ENCODE results near the gene FPGS. TPM values are rescaled to one million over a fixed set of nuclear protein-coding genes. Genes with fewer than 3 reads are reported as not detected.

Gene FPGS
- total RNA-seq, 2 donors from 2014 or later: 117 TPM

DNA sequence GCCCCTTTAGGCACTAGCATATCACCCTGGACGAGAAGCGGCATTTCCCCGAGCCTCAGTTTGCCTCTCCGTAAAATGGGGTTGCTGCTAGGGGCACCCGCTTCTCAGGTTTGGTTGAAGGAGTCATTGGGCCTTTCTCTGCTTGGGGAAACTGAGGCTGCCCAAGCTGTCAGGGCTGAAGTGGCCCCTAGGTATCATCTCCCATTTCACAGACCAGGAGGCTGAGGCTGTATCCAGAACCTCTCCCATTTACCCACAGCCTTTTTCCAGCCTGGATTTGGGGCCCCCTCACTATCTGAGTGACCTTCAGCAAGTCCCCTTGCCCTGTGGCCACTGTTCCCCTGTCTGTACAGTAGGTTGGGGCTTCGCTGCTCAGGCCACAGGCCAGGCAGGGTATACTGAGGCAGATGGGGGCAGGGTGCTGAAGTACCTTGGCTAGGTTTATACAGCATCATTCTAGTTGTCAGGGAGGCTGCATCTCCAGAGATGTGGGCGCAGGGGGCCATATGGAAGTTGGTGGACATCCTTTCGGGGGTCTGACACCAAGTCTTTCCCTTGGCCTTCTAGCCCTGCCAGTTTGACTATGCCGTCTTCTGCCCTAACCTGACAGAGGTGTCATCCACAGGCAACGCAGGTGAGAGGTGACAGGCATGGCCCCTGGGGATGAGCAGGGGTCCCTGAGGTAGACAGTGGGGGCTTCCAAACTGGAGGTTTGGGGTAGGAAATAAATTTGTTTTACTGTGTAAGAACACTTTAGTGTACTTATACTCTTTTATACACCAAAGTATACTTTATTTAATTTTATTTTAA lies 7.9 kb downstream of the FPGS start:
- Histone ChIP-seq H3K27ac (no peak overlapping the region), H3K36me3 (peaks cover 7 to 24% of the 10 kb centered on the region in 2 donors), H3K4me1 (replicated peaks) (no peaks in the 10 kb centered on the region), H3K9me3 (no peaks in the 10 kb centered on the region), H3K27me3 (replicated peaks; ENCODE audit: insufficient read depth) (no peaks in the 10 kb centered on the region), H3K4me3 (no peak overlapping the region)
- intact Hi-C loops (cut with DNase I): no loop called here
- TF ChIP-seq POLR2A (IDR thresholded peaks at IDR 0.05) (no peak), POLR2AphosphoS5 (IDR thresholded peaks at IDR 0.05) (no peak)
- TF ChIP-seq, protein P1, sequence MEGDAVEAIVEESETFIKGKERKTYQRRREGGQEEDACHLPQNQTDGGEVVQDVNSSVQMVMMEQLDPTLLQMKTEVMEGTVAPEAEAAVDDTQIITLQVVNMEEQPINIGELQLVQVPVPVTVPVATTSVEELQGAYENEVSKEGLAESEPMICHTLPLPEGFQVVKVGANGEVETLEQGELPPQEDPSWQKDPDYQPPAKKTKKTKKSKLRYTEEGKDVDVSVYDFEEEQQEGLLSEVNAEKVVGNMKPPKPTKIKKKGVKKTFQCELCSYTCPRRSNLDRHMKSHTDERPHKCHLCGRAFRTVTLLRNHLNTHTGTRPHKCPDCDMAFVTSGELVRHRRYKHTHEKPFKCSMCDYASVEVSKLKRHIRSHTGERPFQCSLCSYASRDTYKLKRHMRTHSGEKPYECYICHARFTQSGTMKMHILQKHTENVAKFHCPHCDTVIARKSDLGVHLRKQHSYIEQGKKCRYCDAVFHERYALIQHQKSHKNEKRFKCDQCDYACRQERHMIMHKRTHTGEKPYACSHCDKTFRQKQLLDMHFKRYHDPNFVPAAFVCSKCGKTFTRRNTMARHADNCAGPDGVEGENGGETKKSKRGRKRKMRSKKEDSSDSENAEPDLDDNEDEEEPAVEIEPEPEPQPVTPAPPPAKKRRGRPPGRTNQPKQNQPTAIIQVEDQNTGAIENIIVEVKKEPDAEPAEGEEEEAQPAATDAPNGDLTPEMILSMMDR (IDR thresholded peaks at IDR 0.05): no peak
- 95% methylated on average over 10 of the region's 10 CpGs for WGBS
- no peak for DNase-seq (ENCODE audit: low spot score)

- TF ChIP-seq POLR2A (IDR thresholded peaks at IDR 0.05) (no peak), POLR2AphosphoS5 (IDR thresholded peaks at IDR 0.05) (no peak)
- TF ChIP-seq, protein P1 (IDR thresholded peaks at IDR 0.05): no peak
- H3K9me3 ChIP-seq: no peaks in the 10 kb centered on the region
- peaks cover 7 to 24% of the 10 kb centered on the region in 2 donors for H3K36me3 ChIP-seq
- H3K4me3 ChIP-seq: no peak overlapping the region
- no peaks in the 10 kb centered on the region for H3K27me3 ChIP-seq (replicated peaks; ENCODE audit: insufficient read depth)
- no peaks in the 10 kb centered on the region for H3K4me1 ChIP-seq (replicated peaks)
- H3K27ac ChIP-seq: no peak overlapping the region
- no peak for DNase-seq (ENCODE audit: low spot score)
- 88% methylated on average over 6 of the region's 6 CpGs for WGBS
- intact Hi-C loops (cut with DNase I): no loop called here
These were observed 9.3 kb downstream of the FPGS start for GRCh38 chr9:127812011-127812410.

DNA sequence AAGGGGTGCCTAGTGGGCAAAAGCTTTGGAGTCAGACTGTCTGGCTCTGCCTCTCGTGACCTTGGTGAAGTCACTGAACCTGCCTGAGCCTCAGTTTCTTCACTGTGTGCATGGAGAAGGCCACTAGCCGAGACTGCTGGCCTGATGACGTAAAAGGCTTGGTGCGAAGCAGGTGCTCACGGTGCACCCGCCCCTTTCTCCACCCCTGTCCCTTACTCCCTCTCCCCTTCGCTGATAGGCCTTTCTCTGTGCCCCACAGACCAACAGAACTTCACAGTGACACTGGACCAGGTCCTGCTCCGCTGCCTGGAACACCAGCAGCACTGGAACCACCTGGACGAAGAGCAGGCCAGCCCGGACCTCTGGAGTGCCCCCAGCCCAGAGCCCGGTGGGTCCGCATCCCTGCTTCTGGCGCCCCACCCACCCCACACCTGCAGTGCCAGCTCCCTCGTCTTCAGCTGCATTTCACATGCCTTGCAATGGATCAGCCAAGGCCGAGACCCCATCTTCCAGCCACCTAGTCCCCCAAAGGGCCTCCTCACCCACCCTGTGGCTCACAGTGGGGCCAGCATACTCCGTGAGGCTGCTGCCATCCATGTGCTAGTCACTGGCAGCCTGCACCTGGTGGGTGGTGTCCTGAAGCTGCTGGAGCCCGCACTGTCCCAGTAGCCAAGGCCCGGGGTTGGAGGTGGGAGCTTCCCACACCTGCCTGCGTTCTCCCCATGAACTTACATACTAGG lies 10.4 kb downstream of the FPGS start:
- H3K4me1 ChIP-seq (replicated peaks): no peaks in the 10 kb centered on the region
- WGBS: 89% methylated on average over 19 of the region's 19 CpGs
- intact Hi-C loops (cut with DNase I): no loop called here
- H3K27ac ChIP-seq: no peak overlapping the region
- H3K27me3 ChIP-seq (replicated peaks; ENCODE audit: insufficient read depth): no peaks in the 10 kb centered on the region
- TF ChIP-seq, protein P1 (IDR thresholded peaks at IDR 0.05): no peak
- TF ChIP-seq POLR2AphosphoS5 (IDR thresholded peaks at IDR 0.05): no peak
- no peak for TF ChIP-seq POLR2A (IDR thresholded peaks at IDR 0.05)
- peaks cover 7 to 19% of the 10 kb centered on the region in 2 donors for H3K36me3 ChIP-seq
- no peak overlapping the region for H3K4me3 ChIP-seq
- no peak for DNase-seq (ENCODE audit: low spot score)
- no peaks in the 10 kb centered on the region for H3K9me3 ChIP-seq

- intact Hi-C loops (cut with DNase I): no loop called here
These were observed 11.1 kb downstream of the FPGS start for GRCh38 chr9:127813686-127814226.

More at GRCh38 chr9:127813686-127814226, 11.1 kb downstream of the FPGS start:
- Histone ChIP-seq H3K36me3 (peaks cover 7 to 19% of the 10 kb centered on the region in 2 donors), H3K27me3 (replicated peaks; ENCODE audit: insufficient read depth) (no peaks in the 10 kb centered on the region), H3K4me1 (replicated peaks) (no peaks in the 10 kb centered on the region), H3K4me3 (no peak overlapping the region), H3K9me3 (no peaks in the 10 kb centered on the region), H3K27ac (no peak overlapping the region)
- TF ChIP-seq, protein P1 (IDR thresholded peaks at IDR 0.05): no peak
- TF ChIP-seq POLR2A (IDR thresholded peaks at IDR 0.05) (no peak), POLR2AphosphoS5 (IDR thresholded peaks at IDR 0.05) (no peak)
- WGBS: 71% methylated on average over 9 of the region's 9 CpGs
- DNase-seq (ENCODE audit: low spot score): no peak

Measured in prostate gland (tissue), 2 donors.